ENCODE results near the gene QRFP. TPM values are rescaled to one million over a fixed set of nuclear protein-coding genes. Genes with fewer than 3 reads are reported as not detected.

The QRFP gene
- polyA plus RNA-seq, 1 of the 3 experiments (the other 2 are of a cell fraction), result not detected

DNA sequence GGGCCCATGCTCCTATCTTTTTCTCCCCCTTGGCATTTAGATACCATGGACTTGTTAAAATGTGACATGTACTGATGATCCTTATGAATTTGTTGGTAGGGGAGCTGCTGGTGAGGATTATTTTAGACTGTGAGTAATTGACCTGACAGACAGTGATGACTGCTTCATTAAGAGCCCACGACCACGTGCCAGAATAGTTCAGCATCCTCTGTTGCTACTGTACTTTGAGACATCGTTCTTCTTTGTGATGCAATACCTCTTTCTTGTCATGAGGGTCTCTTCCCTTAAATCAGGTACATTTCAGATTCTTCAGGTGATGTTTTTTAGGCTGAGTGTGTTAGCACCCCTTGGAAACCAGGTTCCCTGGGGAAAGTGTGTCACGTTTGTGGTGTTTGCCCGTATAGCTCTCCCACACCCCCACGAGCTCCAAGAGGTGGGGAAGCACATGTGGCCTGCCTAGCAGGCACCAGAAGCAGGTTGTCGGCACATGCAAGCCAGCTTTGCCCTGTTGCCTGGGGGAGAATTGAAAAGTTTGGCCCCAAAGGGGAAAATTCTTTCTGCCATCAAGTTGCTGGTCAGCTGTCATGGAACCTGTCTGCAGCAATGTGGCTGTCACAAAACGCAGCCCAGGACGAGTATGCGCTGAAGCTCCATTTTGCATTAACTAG lies 25.1 kb downstream of the QRFP start:
- Histone ChIP-seq H3K4me2 (no peak overlapping the region), H3F3A (replicated peaks; ENCODE audit: insufficient read depth) (peaks cover 6% of the 10 kb centered on the region), H3K36me3 (replicated peaks in 1 of 2; ENCODE audit: control insufficient read depth in 1 of 2, insufficient read depth in 2 of 2, low read length in 1 of 2) (peaks cover 57 to 73% of the 10 kb centered on the region in 2 experiments), H3K4me3 (ENCODE audit: low read depth in 2 of 2, low read length in 1 of 2) (no peak overlapping the region), H3K27me3 (ENCODE audit: insufficient read depth) (no peaks in the 10 kb centered on the region), H3K9me3 (no peaks in the 10 kb centered on the region), H3K27ac (ENCODE audit: low read depth in 2 of 2, low read length in 1 of 2) (no peak overlapping the region), H2AFZ (ENCODE audit: low read depth) (no peak overlapping the region), H3K4me1 (ENCODE audit: control insufficient read depth in 1 of 2, insufficient read depth in 2 of 2, low read depth in 1 of 2, low read length in 1 of 2) (peaks cover 0 to 10% of the 10 kb centered on the region in 2 experiments; a peak in 2 of 4 replicates), H3K9me2 (no peaks in the 10 kb centered on the region), H4K20me1 (ENCODE audit: insufficient read depth) (peaks cover 78% of the 10 kb centered on the region), H3K9ac (no peak overlapping the region), H3K79me2 (ENCODE audit: insufficient read depth) (peaks cover 81% of the 10 kb centered on the region)
- ChIA-PET POLR2A (no interaction called here), CTCF (interaction anchor here (1.1 to 10.3 kb wide), 6 partner anchors 13 to 177 kb away, joined by 3 to 177 read pairs (median 12); no protein-coding TSS in a partner anchor)
- TF ChIP-seq TCF12 (IDR thresholded peaks at IDR 0.05), result no peak
- no peak for TF ChIP-seq ZBTB33 (IDR thresholded peaks at IDR 0.05; ENCODE audit: borderline replicate concordance, low read depth)
- TF ChIP-seq CHD2 (IDR thresholded peaks at IDR 0.05; ENCODE audit: low read length, partially characterized antibody), result no peak
- no peak for TF ChIP-seq FOXM1 (IDR thresholded peaks at IDR 0.05; ENCODE audit: low read depth)
- no peak for TF ChIP-seq NRF1 (IDR thresholded peaks at IDR 0.05; ENCODE audit: low read depth, low read length)
- no peak for TF ChIP-seq RCOR1 (IDR thresholded peaks at IDR 0.05; ENCODE audit: low read length)
- TF ChIP-seq TAF1 (IDR thresholded peaks at IDR 0.05; ENCODE audit: borderline replicate concordance, low read depth, low read length), result no peak
- TF ChIP-seq ELF1 (IDR thresholded peaks at IDR 0.05), result no peak
- TF ChIP-seq, protein P1, sequence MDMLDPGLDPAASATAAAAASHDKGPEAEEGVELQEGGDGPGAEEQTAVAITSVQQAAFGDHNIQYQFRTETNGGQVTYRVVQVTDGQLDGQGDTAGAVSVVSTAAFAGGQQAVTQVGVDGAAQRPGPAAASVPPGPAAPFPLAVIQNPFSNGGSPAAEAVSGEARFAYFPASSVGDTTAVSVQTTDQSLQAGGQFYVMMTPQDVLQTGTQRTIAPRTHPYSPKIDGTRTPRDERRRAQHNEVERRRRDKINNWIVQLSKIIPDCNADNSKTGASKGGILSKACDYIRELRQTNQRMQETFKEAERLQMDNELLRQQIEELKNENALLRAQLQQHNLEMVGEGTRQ (IDR thresholded peaks at IDR 0.05; ENCODE audit: borderline replicate concordance, low read depth, low read length), result no peak
- no peak for TF ChIP-seq MXI1 (IDR thresholded peaks at IDR 0.05; ENCODE audit: low read depth, low read length)
- TF ChIP-seq MEF2A (IDR thresholded peaks at IDR 0.05; ENCODE audit: borderline replicate concordance, low read depth), result no peak
- DNase-seq, result no peak
- 91% methylated on average over 10 of the region's 10 CpGs for WGBS (ENCODE audit: low lambda C conversion rate)

DNA sequence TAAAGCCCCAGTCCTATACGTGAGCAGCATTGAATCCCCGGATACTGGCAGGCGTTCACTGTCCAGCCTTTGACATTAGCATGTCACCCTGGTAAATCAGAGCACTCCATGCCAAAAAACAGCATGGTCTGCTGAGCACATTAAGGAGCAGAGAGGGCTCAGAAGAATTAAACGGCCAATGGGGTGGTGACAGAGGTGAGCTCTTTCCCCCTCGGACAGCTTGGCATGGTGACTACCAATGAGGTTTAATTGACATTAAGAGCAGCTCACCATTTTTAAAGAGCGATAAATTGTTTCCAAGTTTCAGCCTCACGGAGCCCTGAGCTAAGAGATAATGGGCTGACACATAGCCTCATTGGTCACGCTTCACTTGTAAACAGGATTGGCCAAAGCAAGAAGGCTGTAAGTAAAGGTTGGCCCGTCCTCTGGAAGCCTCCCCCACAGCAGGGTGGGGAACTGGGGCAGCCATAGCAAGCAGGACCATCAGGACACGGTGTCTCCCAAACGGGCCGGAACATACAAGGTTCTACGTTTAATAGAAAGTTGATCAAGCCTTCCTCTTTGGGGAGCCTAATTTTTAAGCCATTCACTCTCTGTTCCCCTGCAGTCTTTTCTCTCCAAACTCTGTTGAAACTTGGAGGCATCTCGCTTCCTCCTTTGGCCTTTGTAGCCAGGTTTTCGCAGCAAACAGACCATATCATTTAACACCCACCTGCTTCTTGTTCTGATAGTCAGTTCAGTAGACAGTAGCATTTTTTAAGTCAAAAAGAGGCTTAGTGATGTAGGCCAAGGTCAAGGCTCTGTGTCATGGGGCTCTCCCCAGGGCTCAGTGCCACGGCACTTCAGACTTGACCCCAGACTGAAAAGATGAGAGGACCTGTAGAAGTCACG lies 25.9 kb downstream of the QRFP start:
- 98% methylated on average over 16 of the region's 17 CpGs for WGBS (ENCODE audit: low lambda C conversion rate)
- ChIA-PET CTCF (interaction anchor here (0.7 to 10.3 kb wide), 33 partner anchors 8 to 465 kb away, joined by 3 to 177 read pairs (median 6); no protein-coding TSS in a partner anchor), POLR2A (no interaction called here)
- no peak for TF ChIP-seq FOSL2 (IDR thresholded peaks at IDR 0.05; ENCODE audit: borderline replicate concordance, low read depth)
- TF ChIP-seq CTCF (IDR thresholded peaks at IDR 0.05), result no peak
- no peak for TF ChIP-seq GABPA (IDR thresholded peaks at IDR 0.05; ENCODE audit: low read depth)
- TF ChIP-seq REST (IDR thresholded peaks at IDR 0.05; ENCODE audit: low read depth, low read length), result no peak
- no peak for DNase-seq
- no peak overlapping the region for H3K4me2 ChIP-seq
- no peaks in the 10 kb centered on the region for H3K9me3 ChIP-seq
- no peak overlapping the region for H3K9ac ChIP-seq
- peaks cover 12% of the 10 kb centered on the region for H3F3A ChIP-seq (replicated peaks; ENCODE audit: insufficient read depth)
- H3K27me3 ChIP-seq (ENCODE audit: insufficient read depth), result no peaks in the 10 kb centered on the region
- no peak overlapping the region for H2AFZ ChIP-seq (ENCODE audit: low read depth)
- peaks cover 81% of the 10 kb centered on the region for H4K20me1 ChIP-seq (ENCODE audit: insufficient read depth)
- H3K27ac ChIP-seq (ENCODE audit: low read depth in 2 of 2, low read length in 1 of 2), result no peak overlapping the region
- H3K4me3 ChIP-seq (ENCODE audit: low read depth in 2 of 2, low read length in 1 of 2), result no peak overlapping the region
- H3K36me3 ChIP-seq (replicated peaks in 1 of 2; ENCODE audit: control insufficient read depth in 1 of 2, insufficient read depth in 2 of 2, low read length in 1 of 2), result peaks cover 59 to 71% of the 10 kb centered on the region in 2 experiments
- H3K9me2 ChIP-seq, result no peaks in the 10 kb centered on the region
- H3K79me2 ChIP-seq (ENCODE audit: insufficient read depth), result peaks cover 80% of the 10 kb centered on the region
- H3K4me1 ChIP-seq (ENCODE audit: control insufficient read depth in 1 of 2, insufficient read depth in 2 of 2, low read depth in 1 of 2, low read length in 1 of 2), result peaks cover 0 to 10% of the 10 kb centered on the region in 2 experiments; a peak in 2 of 4 replicates

Measured in SK-N-SH (cell line).